HG02642 (cell line): ENCODE results near the gene LRP4.

Experiments
- ATAC-seq: cut with Tn5 transposase; IDR thresholded peaks from one replicate; pipeline ENCODE4 v1.9.1; 2021; ENCODE audit warnings: mild to moderate bottlenecking; ENCODE audit not compliant: unreplicated experiment, poor library complexity

The LRP4 gene

DNA sequence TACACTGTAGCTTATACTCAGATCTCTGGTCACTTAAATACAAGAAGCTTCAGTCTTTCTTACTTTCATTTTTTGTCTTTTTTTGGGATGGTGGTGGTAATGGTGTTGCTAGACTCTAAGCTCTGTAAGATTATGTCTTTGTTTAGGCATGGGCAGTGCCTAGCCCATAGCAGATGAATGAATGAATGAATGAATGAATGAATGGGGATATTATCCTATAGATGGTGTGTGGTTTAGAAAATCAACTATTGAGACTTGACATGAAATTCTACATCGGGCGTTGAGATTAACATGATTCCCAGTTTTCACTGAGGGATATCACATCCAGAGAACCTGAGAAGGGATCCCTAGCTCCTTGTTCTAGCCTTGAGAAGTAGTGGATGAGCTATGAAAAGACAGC, 62.5 kb downstream of the LRP4 start:
- no peak for ATAC-seq

DNA sequence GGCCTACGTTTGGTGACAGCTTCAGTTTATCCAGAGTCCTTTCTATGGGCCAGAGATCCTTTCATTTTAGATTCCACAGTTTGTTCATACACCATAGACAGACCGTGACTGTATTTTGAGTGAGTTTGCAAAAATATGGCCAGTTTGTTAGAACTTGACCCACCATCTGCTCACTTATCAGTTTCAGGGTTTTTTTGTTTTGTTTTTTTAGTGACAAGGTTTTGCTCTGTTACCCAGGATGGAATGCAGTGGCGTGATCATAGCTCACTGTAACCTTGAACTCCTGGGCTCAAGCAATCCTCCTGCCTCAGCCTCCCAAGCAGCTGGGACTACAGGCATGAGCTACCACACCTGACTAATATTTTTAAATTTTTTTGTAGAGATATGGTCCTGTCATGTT, 63.2 kb downstream of the LRP4 start:
- no peak for ATAC-seq

DNA sequence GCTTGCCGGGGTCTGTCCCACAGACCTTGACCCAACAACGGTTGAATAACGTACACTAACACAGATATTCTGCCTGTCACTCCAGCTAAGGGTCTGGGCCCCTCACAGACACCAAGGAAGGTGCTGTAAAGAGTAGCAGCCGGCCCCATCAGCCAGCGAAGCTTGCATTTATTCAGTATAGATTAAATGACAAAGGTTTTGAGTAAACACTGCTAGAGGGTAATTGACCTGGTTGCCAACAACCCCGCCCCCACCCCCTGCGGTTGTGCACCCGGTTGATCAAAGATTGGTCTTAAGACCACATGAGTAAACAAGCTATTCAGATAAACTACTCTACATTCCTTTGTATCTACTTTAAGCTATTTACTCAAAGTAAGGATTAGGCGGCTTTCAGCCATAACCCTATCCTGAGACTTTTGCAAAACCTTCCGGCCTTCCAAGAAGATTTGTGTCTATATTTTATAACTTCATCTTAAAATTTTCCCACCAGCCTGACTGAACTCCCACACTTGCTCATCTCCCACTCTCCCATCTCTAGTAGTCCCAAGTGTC, 67.4 kb downstream of the LRP4 start:
- ATAC-seq, result no peak

DNA sequence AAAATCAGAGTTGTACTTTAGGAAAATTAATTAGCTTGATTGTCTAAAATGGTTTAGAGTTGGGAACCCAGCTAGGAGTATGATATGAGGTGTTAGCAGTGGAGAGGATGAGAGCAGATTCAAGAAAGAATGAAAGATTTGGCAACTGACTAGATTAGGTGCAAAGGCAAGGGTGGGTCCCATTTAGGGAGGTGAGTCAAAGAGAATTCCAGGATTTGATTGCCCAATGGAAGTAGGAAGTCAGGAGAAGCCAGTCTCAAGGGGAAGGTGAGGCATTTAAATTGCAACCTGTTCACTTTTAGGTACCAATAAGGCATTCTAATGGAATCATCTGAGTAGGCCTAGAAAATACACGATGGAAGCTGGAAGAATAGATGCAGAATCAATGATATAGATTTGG, 68.7 kb downstream of the LRP4 start:
- no peak for ATAC-seq

DNA sequence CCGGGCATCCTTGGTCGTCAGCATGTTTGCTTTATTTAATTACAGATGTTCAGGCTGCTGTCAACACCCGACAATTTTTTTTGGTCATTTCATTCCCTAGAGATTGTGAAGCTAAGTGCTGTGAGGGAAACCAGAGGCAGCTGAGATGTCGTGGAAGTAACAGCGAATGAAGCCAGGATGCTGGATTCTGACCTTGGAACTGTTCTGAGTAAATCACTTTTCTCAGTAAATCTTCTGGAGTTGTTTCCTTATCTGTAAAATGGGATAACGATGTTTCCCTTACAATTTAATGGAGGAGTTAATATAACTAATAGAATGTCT, 71.9 kb downstream of the LRP4 start:
- ATAC-seq, result peak; percentile 7

DNA sequence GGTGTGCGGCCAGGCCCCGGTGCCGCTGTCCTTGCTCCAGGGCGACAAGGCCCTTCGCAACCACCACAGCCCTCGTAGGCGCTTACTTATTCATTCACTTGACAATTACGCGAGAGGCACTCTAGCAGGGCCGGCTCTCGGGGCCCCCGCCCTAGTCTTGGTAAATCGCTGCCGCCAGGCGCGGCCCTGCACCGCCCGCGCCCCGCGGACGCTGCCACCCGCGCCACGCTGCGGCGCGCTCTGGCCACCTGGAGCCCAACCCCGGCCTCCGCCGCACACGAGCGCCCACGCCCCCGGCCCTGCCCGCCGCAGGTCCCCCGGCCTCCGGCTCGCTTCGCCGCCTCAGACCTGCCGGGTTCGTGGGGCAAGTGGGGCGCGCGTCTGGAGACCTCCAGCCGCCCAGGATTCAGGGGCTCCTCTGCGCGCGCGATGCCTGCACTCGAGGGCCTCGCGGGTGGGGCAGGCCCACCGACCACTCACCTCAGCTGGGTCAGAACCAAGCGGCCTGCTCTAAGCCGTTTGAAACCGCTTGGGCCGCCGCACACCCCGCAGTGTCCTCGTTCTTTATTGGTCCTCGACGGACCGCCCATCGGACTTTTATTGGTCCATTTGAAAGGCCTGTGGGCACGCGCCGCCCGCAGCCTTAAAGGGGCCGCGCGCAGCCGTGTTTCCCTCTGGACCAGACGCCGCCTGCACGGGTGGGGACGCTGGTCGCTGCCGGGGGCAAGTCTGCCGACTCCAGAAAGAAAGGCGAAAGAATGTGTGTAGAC, 72.4 kb downstream of the LRP4 start, which contains the start of gene CKAP5:
CKAP5 (minus strand) TSS at position 541 of the 770 bp plus-strand sequence. CDS start 25,049 bp downstream, outside the sequence.
- ATAC-seq, result peak; percentile 96

DNA sequence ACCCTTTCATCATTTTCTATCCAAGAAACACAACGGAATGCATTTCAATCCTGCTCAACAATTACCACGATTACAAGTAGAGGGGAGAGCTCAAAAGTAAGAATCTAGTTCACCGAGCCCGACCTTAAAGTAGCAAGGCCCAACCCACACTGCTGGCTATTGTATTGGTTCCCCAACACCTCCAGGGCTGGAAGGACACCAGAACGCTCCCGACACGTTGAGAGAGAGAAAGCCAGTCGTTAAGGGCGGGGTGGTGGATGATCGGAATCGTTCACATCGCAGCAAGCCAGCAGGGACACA, 73.0 kb downstream of the LRP4 start:
- no peak for ATAC-seq

DNA sequence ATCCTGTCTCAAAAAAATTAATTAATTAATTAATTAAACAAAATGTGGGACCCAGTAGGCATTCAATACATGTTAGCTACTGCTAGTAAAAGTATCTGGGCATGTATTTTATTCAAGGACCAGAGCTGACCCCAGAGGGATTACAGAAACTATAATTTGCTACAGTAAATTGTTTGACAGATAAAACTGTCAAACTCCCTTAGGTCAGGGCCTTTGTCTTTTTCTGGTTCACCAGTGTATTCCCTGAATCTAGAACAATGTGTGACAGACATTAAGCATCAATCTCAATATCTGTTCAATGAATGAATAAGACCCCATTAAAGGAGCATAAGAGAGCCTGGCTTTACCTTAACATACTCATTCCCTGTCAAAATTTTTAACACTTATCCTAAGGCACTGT, 78.2 kb downstream of the LRP4 start:
- ATAC-seq, result no peak

DNA sequence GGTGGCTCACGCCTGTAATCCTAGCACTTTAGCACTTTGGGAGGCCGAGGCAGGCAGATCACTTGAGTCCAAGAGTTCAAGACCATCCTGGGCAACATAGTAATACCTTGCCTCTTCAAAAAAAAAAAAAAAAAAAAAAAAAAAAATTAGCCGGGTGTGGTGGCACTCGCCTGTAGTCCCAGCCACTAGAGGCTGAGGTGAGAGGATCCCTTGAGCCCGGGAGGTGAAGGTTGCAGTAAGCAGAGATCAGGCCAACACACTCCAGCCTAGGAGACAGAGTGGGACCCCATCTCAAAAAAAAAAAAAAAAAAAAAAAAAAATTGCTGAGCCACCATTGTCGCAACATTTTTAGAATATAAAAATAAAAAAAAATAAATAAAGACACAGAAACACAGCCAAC, 79.8 kb downstream of the LRP4 start:
- ATAC-seq, result no peak

DNA sequence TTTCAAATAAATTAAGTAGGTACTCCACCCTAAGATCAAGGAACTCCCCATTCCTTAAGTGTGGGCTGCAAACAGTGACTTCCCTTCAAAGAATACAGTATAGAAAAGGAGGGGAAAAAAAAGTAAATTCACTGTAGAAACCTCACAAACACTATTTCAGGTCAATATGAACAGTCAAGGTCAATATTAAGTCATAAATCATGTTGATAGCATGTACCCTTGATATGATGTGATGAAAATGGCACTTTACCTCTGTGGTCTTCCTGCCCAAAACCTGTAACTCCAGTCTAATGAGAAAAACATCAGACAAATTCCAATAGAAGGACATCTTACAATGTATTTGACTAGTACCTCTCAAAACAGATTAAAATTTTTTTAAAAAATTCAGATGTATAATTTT, 80.5 kb downstream of the LRP4 start:
- no peak for ATAC-seq

DNA sequence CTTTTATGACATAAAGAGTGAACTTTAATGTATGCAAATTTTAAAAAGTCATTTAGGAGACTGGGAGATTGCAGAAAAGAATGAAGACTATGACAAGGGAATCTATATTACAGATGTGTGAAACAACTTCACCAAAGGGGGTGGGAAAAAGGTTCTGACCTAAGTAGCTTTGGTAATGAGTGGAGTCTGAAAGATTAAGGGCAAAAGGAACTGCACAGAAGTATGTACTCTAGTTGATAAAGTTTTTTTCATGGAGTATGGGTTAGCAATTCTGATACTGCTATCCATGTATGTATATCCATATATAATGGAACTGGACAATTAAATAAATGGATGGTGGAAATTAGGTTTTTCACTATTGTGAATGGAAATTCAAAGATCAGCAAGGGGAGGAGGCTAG, 81.5 kb downstream of the LRP4 start:
- ATAC-seq, result no peak

DNA sequence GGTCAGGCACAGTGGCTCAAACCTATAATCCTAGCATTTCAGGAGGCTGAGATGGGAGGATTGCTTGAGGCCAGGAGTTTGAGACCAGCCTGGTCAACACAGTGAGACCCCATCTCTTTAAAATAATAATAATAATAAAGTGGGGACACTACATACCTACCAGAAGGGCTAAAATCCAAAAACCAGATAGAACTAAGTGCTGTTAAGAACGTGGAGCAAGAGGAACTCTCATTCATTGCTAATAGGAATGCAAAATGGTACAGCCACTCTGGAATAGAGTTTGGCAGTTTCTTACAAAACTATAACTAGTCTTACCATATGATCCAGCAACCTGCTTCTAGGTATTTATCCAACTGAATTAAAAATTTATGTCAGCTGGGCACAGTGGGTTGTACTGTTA, 81.9 kb downstream of the LRP4 start:
- no peak for ATAC-seq

DNA sequence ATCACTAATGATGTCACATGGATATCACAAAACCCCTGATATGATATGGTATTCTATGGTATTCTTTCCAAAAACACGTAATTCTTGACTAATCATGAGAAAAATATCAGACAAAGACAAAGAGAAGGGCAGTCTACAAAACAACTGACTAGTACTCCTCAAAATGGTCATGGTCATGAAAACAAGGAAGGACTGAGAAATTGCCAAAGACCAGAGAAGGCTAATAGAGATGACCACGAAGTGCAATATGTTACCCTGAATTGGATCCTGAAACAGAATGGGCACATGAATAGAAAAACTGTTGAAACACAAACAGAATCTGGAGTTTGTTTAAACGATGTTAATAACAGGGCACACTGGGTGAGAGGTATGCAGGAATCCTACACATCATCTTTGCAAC, 82.5 kb downstream of the LRP4 start:
- ATAC-seq, result no peak

DNA sequence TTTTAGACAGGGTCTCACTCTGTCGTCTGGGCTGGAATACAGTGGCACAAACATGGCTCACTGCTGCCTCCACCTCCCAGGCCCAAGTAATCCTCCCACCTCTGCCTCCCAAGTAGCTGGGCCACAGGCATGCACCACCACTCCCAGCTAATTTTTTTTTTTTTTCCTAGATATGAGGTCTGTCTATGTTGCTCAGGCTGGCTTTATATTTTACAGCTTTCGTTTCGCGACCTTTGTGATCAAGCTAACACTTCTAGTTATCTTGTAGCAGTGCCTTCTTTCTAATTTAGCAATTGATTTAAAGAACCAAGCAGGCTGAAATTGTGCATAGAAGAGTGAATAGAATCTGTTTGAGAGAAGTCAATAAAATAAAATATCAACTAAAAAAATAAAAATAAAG, 83.5 kb downstream of the LRP4 start:
- ATAC-seq, result no peak

DNA sequence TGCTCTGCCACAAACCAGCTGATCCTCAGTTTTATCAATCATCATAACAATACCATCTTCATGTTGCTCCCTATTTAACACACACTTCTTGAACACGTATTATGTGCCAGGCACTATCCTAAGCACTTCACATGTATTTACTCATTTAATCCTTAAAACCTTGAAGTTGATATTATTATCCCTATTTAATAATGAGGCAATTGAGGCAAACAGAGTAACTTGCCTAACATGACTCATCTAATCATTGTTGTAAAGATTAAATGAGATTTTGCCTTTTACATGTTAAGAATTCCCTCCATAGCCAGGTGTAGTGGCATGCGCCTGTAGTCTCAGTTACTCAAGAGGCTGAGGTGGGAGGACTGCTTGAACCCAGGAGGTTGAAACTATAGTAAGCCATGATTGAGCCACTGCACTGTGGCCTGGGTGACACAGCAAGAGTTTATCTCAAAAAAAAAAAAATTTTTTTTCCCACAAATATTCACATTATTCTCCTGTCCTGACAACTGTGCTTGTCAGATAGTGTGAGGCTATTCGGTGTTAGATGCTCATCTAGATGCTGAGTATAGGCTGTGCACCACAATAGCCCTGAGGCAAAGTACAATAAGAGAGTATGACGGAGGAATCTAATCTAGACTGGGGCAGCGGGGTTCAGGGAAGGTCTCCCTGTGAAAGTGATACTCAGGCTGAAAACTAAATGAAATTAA, 85.7 kb downstream of the LRP4 start:
- no peak for ATAC-seq

DNA sequence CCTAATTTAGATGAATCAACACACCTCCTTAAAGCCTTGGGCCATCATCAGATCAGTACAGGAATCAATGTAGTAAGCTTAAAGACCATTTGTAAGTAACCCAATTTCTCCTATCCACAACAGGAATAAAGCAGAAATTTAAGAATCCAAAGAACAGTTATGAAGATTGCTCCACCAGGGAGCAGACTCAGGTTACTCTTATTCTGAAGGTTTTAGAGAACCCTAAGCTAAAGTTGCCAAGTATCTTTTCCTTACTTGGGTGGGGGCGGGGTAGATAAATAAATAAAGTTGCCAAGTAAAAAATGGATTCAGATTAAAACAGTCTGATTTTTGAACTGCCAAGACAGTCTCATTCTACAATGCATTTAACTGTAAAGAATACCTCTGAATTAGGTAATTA, 90.4 kb downstream of the LRP4 start:
- no peak for ATAC-seq

DNA sequence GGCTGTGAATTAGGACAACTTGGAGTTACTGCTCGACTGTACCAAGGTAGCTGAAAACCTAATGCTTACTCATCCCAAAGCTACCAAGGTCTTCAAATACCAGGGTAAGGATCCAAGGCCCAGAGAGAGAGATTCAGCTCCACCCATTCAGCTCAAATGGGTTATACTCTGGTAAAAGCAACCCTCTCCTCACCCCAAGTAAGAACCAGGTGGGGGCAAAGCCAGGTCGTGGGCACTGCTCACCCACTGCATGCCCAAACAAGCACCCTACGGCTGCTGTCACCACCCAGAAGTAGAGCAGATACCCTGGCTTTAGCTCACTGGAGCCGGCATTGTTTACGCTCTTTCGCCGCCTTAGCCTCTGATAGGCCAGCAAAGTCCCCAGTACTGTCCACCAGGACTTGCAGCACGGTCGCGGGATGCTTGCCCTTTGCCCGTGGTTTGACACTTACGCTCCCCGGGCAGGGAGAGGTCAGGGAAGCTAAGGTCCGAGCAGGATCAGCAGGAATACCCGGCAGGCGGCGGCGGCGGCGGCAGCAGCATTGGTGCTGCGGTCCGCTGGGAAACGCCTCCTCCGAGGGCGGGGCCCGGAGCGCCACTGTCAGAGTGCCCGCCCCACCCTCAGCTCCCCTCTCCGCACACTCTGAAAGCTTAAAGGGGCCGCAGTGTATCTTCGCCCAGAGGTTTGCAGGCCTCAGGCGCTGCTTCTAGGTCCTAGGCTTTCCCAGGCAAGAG, 91.9 kb downstream of the LRP4 start:
- ATAC-seq, result peak; percentile 98

DNA sequence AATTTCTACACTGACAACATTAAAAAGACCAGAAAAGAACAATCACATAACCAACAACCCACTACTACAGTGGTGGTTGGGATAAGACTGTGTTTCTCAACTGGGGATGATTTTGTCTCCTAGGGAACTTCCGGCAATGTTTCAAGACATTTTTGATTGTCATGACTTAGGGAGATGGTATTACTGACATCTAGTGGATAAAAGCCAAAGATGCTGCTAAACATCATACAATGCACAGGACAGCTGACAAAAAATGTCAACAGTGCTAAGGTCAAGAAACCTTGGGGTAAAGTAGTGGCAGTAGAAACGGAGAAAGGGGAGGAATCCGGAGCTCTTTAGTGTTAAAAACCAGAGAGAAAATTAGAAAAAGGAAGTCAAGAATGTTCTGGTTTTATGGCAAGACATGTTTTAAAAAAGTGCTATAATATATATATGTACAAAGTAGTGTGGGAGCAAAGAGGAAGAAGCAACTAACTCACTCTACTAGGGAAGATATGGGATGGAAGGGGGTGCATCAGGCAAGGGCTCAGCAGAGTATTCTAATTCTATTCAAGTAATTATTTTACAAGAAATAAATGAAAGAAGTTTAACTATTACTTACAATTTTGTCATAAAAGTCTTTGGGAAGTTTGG, 109.4 kb downstream of the LRP4 start:
- no peak for ATAC-seq
